ENCODE measurements around the gene ENPEP.

Gene ENPEP

GRCh38 chr4:110477836-110478235 is 1.9 kb downstream of the ENPEP start:
- H3K4me3 ChIP-seq (ENCODE audit: low read depth, low read length) = no peak overlapping the region
- no peak for TF ChIP-seq CTCF (IDR thresholded peaks at IDR 0.05; ENCODE audit: low read depth, low read length)

GRCh38 chr4:110480031-110480549 is 4.1 kb downstream of the ENPEP start:
- no peak overlapping the region for H3K4me3 ChIP-seq (ENCODE audit: low read depth, low read length)
- no peak for TF ChIP-seq CTCF (IDR thresholded peaks at IDR 0.05; ENCODE audit: low read depth, low read length)

GRCh38 chr4:110480746-110481271 is 4.9 kb downstream of the ENPEP start:
- TF ChIP-seq CTCF (IDR thresholded peaks at IDR 0.05; ENCODE audit: low read depth, low read length) = no peak
- H3K4me3 ChIP-seq (ENCODE audit: low read depth, low read length) = no peak overlapping the region

GRCh38 chr4:110483516-110483915 is 7.6 kb downstream of the ENPEP start:
- no peak overlapping the region for H3K4me3 ChIP-seq (ENCODE audit: low read depth, low read length)
- no peak for TF ChIP-seq CTCF (IDR thresholded peaks at IDR 0.05; ENCODE audit: low read depth, low read length)

- H3K4me3 ChIP-seq (ENCODE audit: low read depth, low read length) = no peak overlapping the region
- no peak for TF ChIP-seq CTCF (IDR thresholded peaks at IDR 0.05; ENCODE audit: low read depth, low read length)
Measured at GRCh38 chr4:110484029-110484428, 8.1 kb downstream of the ENPEP start.

GRCh38 chr4:110484767-110485166 is 8.8 kb downstream of the ENPEP start:
- no peak overlapping the region for H3K4me3 ChIP-seq (ENCODE audit: low read depth, low read length)
- no peak for TF ChIP-seq CTCF (IDR thresholded peaks at IDR 0.05; ENCODE audit: low read depth, low read length)

GRCh38 chr4:110485452-110485851 is 9.5 kb downstream of the ENPEP start:
- H3K4me3 ChIP-seq (ENCODE audit: low read depth, low read length) = no peak overlapping the region
- no peak for TF ChIP-seq CTCF (IDR thresholded peaks at IDR 0.05; ENCODE audit: low read depth, low read length)
